Measurements from ENCODE around the gene CMSS1. TPM values are rescaled to one million over a fixed set of nuclear protein-coding genes. Genes with fewer than 3 reads are reported as not detected.

CMSS1 gene
- total and polyA plus RNA-seq, 2 of the 13 experiments (the other 11 are each of a cell fraction or from before 2014, with no cell fraction given), result 6.4 to 48.7 TPM

DNA sequence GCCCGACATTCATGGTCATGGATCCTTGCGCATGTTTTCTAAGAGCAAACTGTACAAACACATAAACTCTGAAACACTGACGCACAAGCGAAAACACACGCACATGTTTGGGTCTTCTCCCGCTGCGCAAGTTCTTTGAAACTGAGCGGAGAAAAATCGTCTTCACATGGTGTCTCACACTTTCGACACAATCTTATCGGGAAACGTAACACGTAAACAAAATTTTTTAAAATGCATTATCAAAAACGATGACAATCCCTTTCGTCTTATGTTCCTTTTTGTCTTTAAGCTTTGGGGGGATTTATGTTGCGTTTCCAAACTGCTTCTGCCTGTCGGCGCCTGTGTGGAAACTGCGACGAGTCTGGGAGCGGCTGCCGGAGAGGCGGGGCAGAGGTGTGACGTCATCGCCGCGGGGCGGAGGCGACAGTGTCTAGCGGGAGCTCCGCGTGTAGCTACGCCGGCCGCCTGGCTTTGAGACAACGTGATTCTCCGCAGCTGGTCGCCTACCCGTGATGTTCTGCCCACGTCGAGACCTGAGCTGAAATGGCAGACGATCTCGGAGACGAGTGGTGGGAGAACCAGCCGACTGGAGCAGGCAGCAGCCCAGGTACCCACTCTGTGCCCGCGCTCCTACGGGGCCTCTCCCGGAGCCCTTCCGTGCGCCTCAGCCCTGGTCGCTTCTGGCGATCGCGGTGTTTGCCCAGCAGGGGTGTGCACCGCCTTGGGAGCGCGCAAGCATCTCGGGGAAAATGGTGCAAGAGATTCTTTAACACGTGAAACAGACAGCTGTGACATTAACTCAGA, at the start of gene CMSS1 (continued):
- TF ChIP-seq AHDC1 (CRISPR knock-in tag; IDR thresholded peaks at IDR 0.05; ENCODE audit: borderline replicate concordance) (peak; percentile 65; the same call in 1 of the 2 replicates), EP300 (IDR thresholded peaks at IDR 0.05; ENCODE audit: low read depth in 2 of 2, low read length in 2 of 2) (peak in 1 of 2 experiments; percentile 56; a peak in 2 of 4 replicates), EP300 (CRISPR knock-in tag; IDR thresholded peaks at IDR 0.05; ENCODE audit: borderline replicate concordance) (no peak), ZNF687 (CRISPR knock-in tag; IDR thresholded peaks at IDR 0.05) (peak; percentile 95), ZNF34 (CRISPR knock-in tag; IDR thresholded peaks at IDR 0.05; ENCODE audit: borderline replicate concordance) (0 out of 2 replicates have a peak, but pooled peaks have one; percentile 17)
- TF ChIP-seq, protein P1, sequence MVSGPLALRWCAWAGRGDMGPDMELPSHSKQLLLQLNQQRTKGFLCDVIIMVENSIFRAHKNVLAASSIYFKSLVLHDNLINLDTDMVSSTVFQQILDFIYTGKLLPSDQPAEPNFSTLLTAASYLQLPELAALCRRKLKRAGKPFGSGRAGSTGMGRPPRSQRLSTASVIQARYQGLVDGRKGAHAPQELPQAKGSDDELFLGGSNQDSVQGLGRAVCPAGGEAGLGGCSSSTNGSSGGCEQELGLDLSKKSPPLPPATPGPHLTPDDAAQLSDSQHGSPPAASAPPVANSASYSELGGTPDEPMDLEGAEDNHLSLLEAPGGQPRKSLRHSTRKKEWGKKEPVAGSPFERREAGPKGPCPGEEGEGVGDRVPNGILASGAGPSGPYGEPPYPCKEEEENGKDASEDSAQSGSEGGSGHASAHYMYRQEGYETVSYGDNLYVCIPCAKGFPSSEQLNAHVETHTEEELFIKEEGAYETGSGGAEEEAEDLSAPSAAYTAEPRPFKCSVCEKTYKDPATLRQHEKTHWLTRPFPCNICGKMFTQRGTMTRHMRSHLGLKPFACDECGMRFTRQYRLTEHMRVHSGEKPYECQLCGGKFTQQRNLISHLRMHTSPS (CRISPR knock-in tag; IDR thresholded peaks at IDR 0.05; ENCODE audit: low read depth), result peak; percentile 76

Measured in HepG2 (cell line).